HG03354 (cell line): ENCODE measurements around the gene CDHR2.

Experiments
- ATAC-seq: cut with Tn5 transposase; IDR thresholded peaks from one replicate; pipeline ENCODE4 v1.9.1; 2021; ENCODE audit warnings: mild to moderate bottlenecking; ENCODE audit not compliant: unreplicated experiment, poor library complexity, severe bottlenecking

CDHR2 gene

DNA sequence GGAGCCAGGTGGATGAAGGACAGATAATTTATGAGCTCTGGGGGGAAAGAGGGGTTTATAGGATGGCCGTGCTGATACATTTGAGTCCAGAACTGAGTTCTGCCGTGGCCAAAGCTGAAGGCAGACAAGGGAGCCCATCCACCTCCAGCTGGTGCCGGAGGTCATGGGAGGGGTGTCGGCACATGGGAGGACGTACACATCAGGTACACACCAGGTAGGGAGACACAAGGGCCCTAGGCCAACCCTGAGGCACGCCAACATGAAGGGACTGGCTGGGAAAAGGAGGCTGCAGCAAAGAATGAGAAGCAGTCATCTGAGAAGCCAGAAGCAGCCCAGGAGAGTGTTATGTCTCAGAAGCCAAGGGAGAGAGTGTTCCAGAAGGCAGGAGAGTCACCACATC, 62.9 kb downstream of the CDHR2 start:
- no peak for ATAC-seq

DNA sequence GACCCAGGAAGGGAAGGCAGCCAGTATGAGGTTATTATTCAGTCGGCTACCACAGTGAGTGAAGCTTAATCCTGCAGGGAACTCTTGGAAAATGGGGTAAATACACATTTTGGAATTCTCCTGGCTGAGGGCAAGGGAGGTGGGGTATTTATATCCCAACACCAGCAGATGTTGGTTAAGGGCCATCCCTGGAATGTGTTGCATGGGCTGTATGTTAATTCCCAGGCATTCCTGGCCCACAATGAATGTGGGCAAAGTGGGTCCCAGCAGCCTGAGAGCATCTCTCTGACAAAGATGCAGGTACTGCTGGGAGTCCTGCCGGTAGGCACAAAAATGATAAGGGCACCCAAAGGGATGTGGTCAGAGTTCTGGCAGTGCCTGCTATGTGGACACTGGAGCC, 63.7 kb downstream of the CDHR2 start:
- no peak for ATAC-seq

- no peak for ATAC-seq
These were observed 65.8 kb downstream of the CDHR2 start for GRCh38 chr5:176614805-176615478.

DNA sequence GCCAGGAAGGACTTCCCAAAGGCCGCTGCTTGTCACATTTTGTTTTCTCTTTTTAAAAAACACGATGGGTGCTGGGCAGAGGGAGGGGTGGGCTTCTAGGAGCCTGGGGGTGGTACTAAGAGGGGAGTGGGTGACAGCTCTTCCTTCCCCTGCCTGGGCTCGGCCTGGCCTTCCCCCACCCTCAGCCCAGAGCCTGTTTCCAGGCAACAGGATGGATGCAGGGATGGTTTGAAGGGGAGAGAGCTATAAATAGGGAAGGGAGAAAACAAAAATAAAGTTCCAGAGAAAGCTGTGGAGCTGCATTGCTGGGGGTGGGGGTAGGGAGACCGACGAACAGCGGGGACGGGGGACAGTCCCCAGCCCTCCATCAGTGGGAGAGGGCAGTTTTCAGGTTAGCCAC, 67.4 kb downstream of the CDHR2 start:
- ATAC-seq: no peak

DNA sequence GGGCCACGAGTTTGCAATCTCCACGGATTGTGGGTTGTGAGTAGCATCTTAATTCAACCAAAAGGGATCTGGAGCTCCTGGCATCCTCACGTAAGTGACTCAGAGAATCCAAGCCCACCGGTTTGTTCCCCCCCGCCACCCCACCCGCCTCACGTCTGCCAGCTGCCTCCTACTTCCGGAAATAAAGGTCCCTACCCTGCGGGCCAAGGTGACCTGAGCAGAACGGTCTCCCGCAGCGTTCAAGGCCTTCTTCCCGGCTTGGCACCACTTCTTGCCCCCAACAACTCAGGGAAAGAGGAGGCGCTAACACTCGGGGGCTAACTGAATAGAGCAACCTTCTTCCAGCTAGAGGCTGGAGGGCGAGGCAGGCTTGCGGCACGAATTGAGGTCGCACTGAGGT, 69.6 kb downstream of the CDHR2 start:
- ATAC-seq: no peak

- ATAC-seq: peak; percentile 80
These were observed 70.0 kb downstream of the CDHR2 start for GRCh38 chr5:176619203-176619568.

DNA sequence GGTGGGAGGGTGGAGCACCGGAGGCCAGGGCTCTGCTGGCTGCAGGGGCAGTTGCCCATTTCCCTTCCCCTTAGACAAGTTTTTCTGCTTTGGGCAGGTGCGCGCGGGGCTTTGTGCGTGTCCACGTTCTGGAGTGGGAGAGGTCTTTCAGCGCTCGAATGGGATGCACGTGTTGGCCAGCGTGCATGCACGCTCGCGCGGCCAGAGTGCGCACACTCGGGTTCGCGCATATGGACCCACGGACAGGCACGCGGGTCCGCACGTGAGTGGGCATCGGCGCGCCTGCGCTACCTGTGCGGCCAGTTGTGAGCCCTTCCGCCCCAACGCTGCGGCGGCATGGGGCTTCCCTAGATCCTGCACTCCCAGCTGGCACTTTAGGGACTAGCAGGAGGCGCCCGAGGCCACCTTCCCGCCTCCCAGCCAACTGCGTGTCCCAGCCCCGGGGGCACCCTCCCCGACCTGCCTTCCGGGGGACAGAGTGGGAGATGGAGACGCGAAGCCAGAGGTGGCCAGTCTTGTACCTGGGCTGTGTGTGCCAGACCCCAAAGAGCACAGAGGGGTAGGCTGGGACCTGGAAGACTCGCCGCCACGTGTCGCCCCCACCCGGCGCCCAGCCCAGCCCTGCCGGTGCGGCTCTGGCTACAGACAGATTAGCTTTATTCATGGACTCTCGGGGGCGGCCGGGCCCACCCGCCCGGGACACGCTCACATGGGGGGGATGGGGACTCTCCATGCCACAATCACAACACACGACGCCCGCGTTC, 70.6 kb downstream of the CDHR2 start:
- ATAC-seq: no peak

GRCh38 chr5:176620333-176620981, 71.3 kb downstream of the CDHR2 start:
- no peak for ATAC-seq

DNA sequence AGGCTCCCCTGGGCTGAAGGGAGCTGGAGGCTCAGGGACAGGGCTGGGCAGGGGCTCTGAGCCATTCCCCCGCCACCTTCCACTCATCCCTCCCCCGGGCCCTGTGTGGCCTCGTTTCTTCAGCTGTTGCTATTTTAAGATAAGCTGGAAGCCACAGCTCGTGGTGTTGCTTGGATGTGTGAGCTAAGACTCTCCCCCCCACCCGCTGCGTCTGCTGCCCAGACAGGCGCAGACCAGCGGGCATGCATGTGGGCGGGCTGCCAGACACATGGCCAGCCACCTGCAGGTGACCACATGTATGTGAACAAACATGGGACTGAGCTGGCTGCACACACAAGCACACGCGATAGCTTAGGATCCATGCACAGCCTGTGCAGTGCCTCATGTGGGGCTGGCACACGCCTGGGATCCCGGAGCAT, 72.5 kb downstream of the CDHR2 start:
- ATAC-seq: no peak

DNA sequence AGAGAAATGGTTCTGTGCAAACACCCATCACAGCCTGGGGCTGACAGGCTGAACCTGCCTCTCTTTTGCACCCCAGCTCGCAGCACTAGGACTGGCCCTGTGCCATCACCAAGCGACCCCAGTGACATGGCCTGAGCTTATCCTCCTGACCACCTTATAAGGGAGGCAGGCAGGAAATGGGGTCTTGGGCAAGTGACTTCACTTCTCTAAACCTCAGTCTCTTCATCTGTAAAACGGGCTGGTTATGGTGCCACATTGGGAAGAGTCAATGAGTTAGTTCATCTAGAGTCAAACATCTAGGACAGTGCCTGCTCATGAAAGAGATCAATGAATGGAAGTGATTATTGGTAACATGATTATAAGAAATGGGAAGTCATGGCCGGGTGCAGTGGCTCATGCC, 75.0 kb downstream of the CDHR2 start:
- ATAC-seq: no peak

DNA sequence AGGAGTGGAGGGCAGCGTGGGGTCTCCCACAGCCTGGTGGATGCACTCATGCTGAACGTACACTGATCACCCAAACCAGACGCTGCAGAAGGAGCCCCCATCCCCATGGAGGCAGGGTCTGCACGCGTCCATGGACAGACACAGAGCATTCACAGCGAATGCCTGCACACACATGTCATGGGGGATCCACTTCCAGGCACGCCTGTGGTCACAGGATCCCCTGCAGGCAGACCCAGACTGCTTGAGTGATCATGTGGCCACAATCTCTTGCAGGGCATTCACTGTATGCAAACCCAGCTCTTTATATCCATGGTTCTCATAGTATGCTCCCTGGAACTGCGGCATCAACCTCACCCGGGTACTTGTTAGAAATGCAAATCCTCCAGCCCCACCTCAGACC, 75.8 kb downstream of the CDHR2 start:
- ATAC-seq: no peak

GRCh38 chr5:176625512-176625911, 76.4 kb downstream of the CDHR2 start:
- no peak for ATAC-seq

GRCh38 chr5:176625966-176626875, 77.1 kb downstream of the CDHR2 start:
- ATAC-seq: no peak

DNA sequence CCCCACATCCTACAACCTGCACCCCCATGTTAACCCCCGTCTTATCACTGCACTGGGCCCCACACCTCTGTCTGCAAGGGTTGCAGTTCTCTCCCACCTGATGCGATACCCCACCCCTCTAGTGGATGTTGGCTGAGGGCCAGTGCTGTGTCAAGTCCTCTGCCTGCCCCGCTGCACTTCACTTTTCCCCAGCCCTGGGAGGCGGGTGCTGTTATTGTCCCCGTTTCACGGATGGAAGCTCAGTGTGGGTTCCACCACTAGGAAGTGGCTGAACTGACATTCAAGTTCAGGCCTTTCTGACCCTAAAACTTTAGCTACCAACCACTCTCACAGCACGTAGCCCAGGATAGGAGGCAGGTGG, 77.7 kb downstream of the CDHR2 start:
- ATAC-seq: no peak

DNA sequence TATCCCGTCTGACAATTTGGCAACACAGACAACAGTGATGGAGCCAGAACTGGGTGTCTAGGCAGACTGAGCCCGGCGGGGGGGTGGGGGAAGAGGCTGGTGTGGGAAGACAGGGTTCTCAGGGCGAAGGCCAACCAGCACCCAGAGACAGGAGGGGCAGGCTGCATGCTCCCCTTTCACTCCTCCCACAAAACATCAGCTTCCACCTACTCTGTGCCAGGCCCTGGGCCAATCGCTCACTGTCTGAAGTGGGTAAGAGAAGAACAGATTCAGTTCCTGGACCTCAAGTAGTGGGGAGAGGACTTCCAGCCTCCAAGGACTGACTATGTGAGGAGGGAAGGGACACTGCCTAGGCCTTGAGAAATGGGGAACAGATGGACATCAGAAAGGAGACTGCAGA, 78.4 kb downstream of the CDHR2 start:
- no peak for ATAC-seq

DNA sequence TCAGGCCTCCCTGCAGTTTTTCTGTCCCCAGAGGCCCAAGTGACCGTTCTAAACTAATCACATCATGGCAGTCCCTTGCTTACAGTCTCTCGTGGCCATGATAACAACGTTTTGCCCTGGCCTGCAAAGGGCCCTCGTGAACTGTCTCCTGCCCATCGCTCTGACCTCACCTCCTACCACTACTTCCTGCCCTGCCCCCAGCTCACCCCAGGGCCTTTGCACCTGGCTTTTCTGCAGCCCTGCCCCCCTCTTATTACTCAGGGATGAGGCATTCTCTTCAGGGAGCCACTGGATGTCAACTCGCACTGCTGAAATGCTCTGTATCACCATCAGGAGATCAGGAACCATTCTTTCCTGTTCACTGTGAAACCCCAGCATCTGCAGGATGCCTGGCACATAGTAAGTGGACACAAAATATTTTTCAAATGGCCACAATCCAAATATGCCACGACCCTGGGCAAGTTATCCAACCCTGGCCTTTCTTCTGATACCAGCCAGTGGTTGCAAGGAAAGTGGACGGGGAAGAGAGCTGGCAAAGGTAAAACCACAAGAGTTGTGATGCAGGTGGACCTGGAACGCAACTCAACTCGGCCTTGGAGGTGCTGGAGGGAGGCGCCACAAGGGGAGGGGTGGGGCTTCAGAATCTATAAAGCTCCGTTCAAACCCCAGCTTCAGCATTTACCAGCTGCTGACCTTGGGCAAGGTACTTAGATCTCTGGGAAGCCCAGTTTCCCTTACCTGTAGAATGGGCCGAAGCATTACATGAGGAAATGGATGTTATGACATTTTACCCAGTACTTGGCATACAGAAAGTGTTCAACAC, 79.5 kb downstream of the CDHR2 start:
- ATAC-seq: no peak

DNA sequence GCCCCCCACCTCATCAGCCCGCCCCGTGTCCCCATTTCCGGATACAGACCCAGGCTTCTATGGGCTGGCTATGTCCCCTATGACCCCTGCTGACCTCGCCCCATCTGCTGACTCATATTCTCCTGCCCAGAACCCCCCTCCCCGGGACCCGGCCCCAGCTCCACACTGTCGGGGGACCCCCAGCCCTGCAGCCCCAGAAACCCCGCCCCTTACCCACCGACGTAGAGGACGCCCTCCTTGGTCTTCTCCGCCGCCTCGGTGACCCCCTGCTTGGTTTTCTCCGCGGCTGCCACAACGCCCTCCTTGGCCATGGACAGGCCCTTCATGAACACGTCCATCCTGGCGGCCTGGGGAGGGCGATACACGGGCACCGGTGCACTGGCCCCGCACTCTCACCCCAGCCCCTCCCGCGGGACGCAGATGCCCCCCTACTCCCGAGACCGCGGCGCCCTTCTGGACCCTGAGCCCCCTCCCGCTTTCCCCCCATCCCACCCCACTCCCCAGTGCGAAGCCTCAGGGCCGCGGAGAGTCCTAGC, 80.2 kb downstream of the CDHR2 start:
- ATAC-seq: no peak

GRCh38 chr5:176629853-176630680, 80.9 kb downstream of the CDHR2 start, which contains the start of the genes EIF4E1B and SNCB:
TSS of gene EIF4E1B (plus strand) at chr5:176630675. CDS start at chr5:176642788, 12,113 bp downstream.
TSS of gene SNCB (minus strand) at chr5:176630534. CDS start at chr5:176629654, 880 bp downstream.
- ATAC-seq: peak; percentile 83
